Muscle layer of colon (tissue), 2 donors: ENCODE data around the gene ABCF1.

ENCODE experiments used
- H3K27ac ChIP-seq: one replicate; pipeline ENCODE4 v1.7.0; 2013; ENCODE audit warnings: low read depth, mild to moderate bottlenecking, low read length, moderate library complexity
- H3K27me3 ChIP-seq, 2 donors: one replicate each; pipeline ENCODE4 v1.7.0; 2013; ENCODE audit warnings: low read length in 2 of 2, mild to moderate bottlenecking in 2 of 2; ENCODE audit not compliant: insufficient read depth in 2 of 2, control insufficient read depth in 1 of 2
- H3K36me3 ChIP-seq: one replicate; pipeline ENCODE4 v1.7.0; 2013; ENCODE audit warnings: mild to moderate bottlenecking, low read length; ENCODE audit not compliant: insufficient read depth
- H3K4me1 ChIP-seq: one replicate; pipeline ENCODE4 v1.7.0; 2013; ENCODE audit warnings: mild to moderate bottlenecking, low read length; ENCODE audit not compliant: insufficient read depth
- H3K4me3 ChIP-seq, 2 donors: one replicate each; pipeline ENCODE4 v1.7.0; 2013; ENCODE audit warnings: low read length in 2 of 2, low read depth in 1 of 2, mild to moderate bottlenecking in 1 of 2, moderate library complexity in 1 of 2
- H3K9ac ChIP-seq: one replicate; pipeline ENCODE4 v1.7.0; 2013; ENCODE audit warnings: low read length
- H3K9me3 ChIP-seq: one replicate; pipeline ENCODE4 v1.7.0; 2013; ENCODE audit warnings: mild to moderate bottlenecking, low read length
- donor health status: abdominal sarcoma.
- donor health status: Adenocarcinoma of cecum.

Gene ABCF1

GRCh38 chr6:30603961-30604360 lies 32.7 kb downstream of the ABCF1 start:
- peaks cover under 1% of the 10 kb centered on the region for H3K4me1 ChIP-seq
- H3K36me3 ChIP-seq = peaks cover 86% of the 10 kb centered on the region

GRCh38 chr6:30610065-30610464 lies 38.8 kb downstream of the ABCF1 start:
- Histone ChIP-seq H3K9me3 (no peaks in the 10 kb centered on the region), H3K9ac (no peak overlapping the region), H3K36me3 (peaks cover 52% of the 10 kb centered on the region), H3K27me3 (no peaks in the 10 kb centered on the region), H3K4me3 (no peak overlapping the region), H3K4me1 (peaks cover 55% of the 10 kb centered on the region), H3K27ac (no peak overlapping the region)

More at GRCh38 chr6:30603961-30604360, 32.7 kb downstream of the ABCF1 start:
- Histone ChIP-seq H3K9me3 (no peaks in the 10 kb centered on the region), H3K27me3 (no peaks in the 10 kb centered on the region), H3K27ac (no peak overlapping the region), H3K9ac (no peak overlapping the region), H3K4me3 (no peak overlapping the region)

- Histone ChIP-seq H3K27ac (no peak overlapping the region), H3K27me3 (no peaks in the 10 kb centered on the region), H3K4me3 (no peak overlapping the region), H3K9me3 (no peaks in the 10 kb centered on the region), H3K4me1 (peaks cover 55% of the 10 kb centered on the region), H3K36me3 (peaks cover 46% of the 10 kb centered on the region), H3K9ac (no peak overlapping the region)
Observed at GRCh38 chr6:30611150-30611855, 40.1 kb downstream of the ABCF1 start.

GRCh38 chr6:30611856-30612194 lies 40.6 kb downstream of the ABCF1 start:
- no peak overlapping the region for H3K9ac ChIP-seq
- peaks cover 55% of the 10 kb centered on the region for H3K4me1 ChIP-seq
- H3K4me3 ChIP-seq = no peak overlapping the region
- H3K27me3 ChIP-seq = no peaks in the 10 kb centered on the region
- H3K9me3 ChIP-seq = no peaks in the 10 kb centered on the region
- peaks cover 46% of the 10 kb centered on the region for H3K36me3 ChIP-seq
- H3K27ac ChIP-seq = no peak overlapping the region

GRCh38 chr6:30612213-30612612 lies 41.0 kb downstream of the ABCF1 start:
- Histone ChIP-seq H3K36me3 (peaks cover 44% of the 10 kb centered on the region), H3K4me1 (peaks cover 55% of the 10 kb centered on the region), H3K27ac (no peak overlapping the region), H3K9me3 (no peaks in the 10 kb centered on the region), H3K9ac (no peak overlapping the region), H3K4me3 (no peak overlapping the region), H3K27me3 (no peaks in the 10 kb centered on the region)

- Histone ChIP-seq H3K9ac (no peak overlapping the region), H3K27me3 (no peaks in the 10 kb centered on the region), H3K4me3 (no peak overlapping the region), H3K27ac (peak overlapping the region; percentile 90), H3K4me1 (peaks cover 55% of the 10 kb centered on the region), H3K9me3 (no peaks in the 10 kb centered on the region), H3K36me3 (peaks cover 39% of the 10 kb centered on the region)
Observed at GRCh38 chr6:30612687-30613248, 41.5 kb downstream of the ABCF1 start.

- no peaks in the 10 kb centered on the region for H3K9me3 ChIP-seq
- H3K27me3 ChIP-seq = no peaks in the 10 kb centered on the region
- peaks cover 32% of the 10 kb centered on the region for H3K36me3 ChIP-seq
- H3K4me3 ChIP-seq = peak overlapping the region; percentile 12 to 76
- peak overlapping the region; percentile 76 for H3K9ac ChIP-seq
- H3K4me1 ChIP-seq = peaks cover 60% of the 10 kb centered on the region
- H3K27ac ChIP-seq = peak overlapping the region; percentile 90
Observed at GRCh38 chr6:30613251-30614043, 42.2 kb downstream of the ABCF1 start.

- Histone ChIP-seq H3K4me3 (peak overlapping the region; percentile 25 to 76), H3K4me1 (peaks cover 60% of the 10 kb centered on the region), H3K27me3 (no peaks in the 10 kb centered on the region), H3K9me3 (no peaks in the 10 kb centered on the region), H3K36me3 (peaks cover 25% of the 10 kb centered on the region), H3K9ac (peak overlapping the region; percentile 76), H3K27ac (peak overlapping the region; percentile 90)
Observed at GRCh38 chr6:30614044-30614842, 43.0 kb downstream of the ABCF1 start.

- peaks cover 54% of the 10 kb centered on the region for H3K4me1 ChIP-seq
- peaks cover 25% of the 10 kb centered on the region for H3K36me3 ChIP-seq
- H3K27me3 ChIP-seq = no peaks in the 10 kb centered on the region
- H3K27ac ChIP-seq = peak overlapping the region; percentile 90
- peak overlapping the region; percentile 76 to 96 for H3K4me3 ChIP-seq
- peak overlapping the region; percentile 100 for H3K9ac ChIP-seq
- H3K9me3 ChIP-seq = no peaks in the 10 kb centered on the region
Observed at GRCh38 chr6:30614843-30615218, 43.6 kb downstream of the ABCF1 start.

- Histone ChIP-seq H3K4me1 (peaks cover 49% of the 10 kb centered on the region), H3K4me3 (peak overlapping the region; percentile 76 to 96), H3K9ac (peak overlapping the region; percentile 100), H3K9me3 (no peaks in the 10 kb centered on the region), H3K27ac (peak overlapping the region; percentile 90), H3K36me3 (peaks cover 25% of the 10 kb centered on the region), H3K27me3 (no peaks in the 10 kb centered on the region)
Observed at GRCh38 chr6:30615219-30615957, 44.1 kb downstream of the ABCF1 start.
